GM19193 (cell line): ENCODE results near the gene FAM234B.

Source experiments
- POLR2A ChIP-seq: IDR thresholded peaks from 4 replicates; pipeline ENCODE4 v1.6.1; 2011; ENCODE audit not compliant: insufficient read depth, insufficient read length; ENCODE audit errors: extremely low read depth

Gene FAM234B

DNA sequence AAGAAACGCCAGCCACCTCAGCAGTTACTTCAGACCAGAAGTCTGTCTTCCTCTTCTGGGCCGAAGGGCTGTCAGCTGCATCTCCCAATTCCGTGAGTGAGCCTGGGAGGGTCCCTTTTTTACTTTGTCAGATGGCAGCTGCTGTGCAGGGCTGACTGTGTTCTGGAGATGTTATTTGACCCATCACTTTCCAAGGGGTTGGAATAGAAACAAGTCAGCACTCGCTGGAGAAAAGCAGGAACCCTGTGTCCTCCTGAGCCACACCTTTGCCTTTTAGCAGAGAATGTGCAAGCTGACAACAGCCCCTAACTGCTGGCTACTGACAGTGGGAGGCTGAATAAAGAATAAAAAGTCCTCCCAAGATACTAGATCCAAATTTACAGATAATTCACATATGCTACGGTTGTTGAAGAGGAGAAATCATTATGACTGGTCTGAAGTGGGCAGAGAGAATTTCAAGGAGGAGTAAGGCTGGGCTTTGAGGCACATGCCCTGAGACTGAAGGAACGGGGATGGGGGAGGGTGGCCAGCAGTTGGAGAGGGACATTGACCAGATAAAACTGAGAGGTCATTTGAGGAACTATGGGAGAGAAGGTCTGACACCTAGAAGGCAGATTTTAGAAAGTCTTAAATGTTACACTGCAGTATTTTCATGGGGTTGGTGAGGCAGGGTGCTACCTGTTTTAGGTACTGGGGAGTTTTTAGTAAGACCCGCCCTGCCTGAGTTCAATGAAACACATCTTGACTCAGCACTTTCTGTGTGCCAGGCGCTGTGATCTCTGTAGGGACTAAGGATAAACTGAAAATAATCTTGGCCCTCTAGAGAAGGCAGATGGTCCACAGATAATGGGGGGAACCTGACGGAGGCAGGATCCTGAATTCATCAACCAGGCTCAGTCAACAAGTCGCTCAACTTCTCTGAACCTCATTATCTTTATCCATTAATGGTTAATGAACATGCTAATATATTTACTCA lies 27.4 kb downstream of the FAM234B start:
- no peak for TF ChIP-seq POLR2A

DNA sequence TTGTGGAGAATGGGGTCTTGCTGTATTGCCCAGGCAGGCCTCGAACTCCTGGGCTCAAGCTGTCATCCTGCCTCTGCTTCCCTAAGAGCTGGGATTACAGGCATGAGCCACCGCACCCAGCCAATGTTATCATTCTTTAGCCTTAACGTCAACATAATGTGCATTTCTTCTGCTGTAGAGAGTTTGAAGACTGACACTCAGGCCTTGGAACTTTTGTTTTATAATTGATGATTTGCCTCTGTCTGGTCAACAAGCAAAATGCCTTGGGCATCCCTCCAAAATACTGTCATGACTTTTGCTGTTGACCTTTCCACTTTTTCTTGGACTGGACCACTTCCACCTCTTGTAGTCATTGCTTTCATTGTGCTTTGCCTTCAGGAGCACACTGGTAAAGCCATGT lies 29.0 kb downstream of the FAM234B start:
- no peak for TF ChIP-seq POLR2A

DNA sequence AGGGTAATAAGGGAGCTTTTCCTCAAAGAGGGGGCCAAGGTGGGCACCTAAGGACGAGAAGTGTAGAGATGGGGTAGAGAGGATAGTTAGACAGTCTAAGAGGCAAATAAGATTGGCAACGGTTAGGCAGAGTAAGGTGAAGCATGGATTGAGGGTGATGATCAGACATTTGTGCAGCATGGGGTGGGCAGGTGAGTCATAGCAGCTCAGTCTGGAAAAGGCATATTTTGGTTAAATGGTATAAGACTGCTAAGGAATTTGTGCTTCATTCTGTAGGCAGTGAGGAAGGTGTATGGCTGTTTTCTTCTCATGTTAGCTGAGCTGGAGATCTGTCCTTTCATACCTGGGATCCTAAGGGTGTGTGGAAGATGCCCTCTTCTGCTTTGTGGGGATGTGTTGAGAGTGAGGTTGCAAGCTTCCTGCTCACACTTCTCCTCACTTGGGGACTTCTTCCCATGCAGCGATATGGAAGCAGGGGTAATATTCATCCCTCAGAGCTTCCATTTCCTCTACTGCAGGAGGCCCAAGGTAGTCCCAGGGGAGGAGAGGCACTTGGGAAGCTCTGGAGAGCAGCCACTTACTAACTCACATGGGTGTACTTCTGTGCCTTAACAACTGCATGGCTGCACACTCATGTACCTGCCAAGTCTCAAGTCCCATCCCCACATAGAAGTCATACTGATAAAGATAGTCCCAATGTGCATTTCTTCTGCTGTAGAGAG lies 30.4 kb downstream of the FAM234B start:
- no peak for TF ChIP-seq POLR2A

DNA sequence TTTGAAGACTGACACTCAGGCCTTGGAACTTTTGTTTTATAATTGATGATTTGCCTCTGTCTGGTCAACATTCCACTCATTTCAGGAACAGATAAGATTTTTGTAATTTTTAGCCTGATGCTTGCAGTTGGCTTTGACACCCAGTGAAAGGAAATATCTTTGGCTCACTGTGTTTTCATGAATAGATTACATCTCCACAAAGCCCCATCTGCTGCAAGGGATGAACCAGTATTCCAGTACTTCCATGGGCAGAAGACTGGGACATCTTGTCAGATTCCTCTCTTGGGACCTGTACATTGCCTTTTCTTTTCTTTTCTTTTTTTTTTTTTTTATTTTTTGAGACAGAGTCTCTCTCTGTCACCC lies 30.9 kb downstream of the FAM234B start:
- no peak for TF ChIP-seq POLR2A

DNA sequence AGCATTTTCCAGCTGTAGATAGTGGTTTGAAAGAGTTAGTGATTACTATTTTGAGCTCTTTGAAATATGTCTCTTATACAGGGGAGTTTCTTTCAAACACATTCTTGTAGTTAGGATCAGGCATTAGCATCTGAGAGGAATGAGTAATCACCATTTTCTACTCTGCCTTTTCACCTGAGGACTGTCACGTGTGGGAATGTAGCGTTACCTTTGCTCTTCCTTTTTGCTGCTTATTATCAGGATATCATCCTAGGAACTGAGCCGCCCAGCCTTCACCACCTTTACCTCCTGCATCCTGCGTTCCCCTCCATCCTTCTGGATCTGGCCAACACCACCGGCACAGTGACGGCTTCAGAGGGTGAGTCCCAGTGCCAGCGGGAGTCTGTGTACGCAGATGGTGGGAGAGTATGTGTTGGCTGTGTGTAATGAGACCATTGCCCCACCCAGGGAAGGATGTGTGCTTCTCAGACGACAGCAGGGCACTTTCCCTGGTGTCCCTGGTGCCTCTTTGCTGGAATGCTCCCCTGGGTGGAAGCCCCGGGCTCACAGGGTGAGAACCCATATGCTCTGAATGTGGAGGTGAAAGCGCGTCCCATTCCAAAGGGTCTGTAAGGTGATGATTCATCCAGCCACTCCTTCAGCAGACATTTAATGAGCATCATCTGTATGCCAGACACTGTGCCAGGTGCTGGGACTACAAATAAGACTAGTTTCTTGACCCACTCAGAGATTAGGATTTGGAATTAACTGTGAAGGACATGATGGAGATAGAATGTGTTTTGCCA lies 31.8 kb downstream of the FAM234B start:
- TF ChIP-seq POLR2A = no peak

DNA sequence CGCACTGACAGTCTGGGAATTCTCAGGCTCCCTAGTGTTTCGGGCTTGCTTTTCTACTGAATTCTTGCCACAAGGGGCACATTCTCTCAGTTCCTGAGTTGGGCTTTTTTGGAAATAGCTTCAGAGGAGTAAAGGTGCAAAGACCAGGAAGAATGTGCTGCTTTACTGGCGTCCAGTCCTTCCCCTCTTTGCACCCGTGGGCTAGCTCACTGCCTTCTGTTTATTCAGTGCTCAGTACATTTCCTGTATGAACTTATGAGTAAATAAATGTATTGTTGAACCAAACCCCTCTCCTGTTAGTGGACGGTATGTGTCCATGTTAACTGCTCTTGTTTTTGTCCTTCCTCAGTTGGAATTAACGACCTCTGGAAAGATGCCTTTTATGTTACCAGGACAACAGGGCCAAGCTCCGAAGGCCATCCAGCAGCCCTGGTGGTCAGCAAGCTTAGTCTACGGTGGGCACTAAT lies 35.3 kb downstream of the FAM234B start:
- TF ChIP-seq POLR2A = no peak

DNA sequence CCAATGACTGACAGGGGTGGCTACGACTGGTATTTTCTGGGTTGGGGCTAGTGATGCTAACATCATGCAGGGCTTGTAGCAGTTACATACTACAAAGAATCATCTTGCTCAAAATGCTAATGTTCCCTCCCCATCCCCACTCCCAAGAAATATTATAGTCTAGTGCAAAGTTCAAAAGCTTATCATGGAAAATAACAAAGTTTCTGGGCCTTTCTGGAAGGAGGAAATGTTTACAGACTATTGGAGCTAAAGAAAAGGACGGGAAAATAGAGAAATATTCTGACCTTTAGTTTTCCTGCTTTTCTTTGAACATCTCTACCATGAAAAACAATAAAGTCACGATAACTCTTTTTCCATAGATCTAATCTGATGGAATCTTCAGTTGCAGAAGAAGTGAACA lies 36.1 kb downstream of the FAM234B start:
- TF ChIP-seq POLR2A = no peak

DNA sequence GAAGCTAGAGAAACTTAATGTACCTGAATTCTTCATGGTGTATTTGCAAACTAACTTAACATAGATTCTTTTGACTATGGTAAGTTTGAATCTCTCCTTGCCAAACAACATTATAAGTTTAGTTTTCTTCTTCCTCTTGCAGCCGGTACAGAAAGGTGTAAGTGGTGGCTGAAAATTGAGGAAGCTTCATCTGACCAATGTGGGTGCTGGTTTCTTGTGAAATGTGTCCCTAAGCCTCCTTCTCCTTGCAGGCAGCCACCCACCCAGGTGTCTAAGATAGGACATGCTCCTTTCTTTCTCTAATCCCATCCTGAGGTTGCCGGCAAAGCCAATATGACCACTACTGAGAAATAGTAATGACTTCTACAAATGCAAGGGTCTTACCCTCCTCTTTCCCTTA lies 38.7 kb downstream of the FAM234B start:
- TF ChIP-seq POLR2A = no peak

DNA sequence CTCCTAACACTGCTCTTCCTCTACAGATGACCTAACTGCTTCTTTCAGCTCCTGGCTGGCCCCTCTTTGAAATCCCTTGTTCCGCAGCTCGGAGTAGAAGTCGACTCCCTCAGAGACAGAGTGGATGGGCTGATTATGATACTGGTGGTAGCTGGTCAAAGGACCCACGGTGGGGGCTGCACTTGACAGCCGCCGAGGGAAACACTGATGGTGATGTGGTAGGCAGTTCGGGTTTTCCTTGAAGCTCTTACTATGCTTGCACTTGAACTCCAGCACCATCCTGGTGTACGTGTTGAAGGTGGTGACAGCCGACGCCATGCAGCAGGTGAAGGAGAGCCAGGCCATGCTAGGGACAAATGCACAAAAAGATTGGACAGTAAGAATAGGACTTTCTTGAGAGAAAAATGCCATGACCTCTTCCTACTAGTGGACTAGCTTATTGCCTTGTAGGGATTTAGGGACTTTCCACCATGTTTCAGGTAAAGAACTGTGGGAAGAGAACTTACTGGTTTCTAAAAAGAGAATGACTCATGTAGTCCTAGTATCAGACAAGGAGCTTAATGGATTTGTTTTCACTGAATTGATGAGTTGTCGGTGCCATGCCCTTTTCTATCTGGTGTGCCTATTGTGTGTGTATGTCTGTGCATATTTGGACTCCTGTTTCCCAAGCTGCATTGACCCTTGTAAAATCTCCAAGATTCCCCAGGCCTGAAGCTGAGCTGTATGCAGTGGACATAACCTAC lies 40.9 kb downstream of the FAM234B start:
- no peak for TF ChIP-seq POLR2A

DNA sequence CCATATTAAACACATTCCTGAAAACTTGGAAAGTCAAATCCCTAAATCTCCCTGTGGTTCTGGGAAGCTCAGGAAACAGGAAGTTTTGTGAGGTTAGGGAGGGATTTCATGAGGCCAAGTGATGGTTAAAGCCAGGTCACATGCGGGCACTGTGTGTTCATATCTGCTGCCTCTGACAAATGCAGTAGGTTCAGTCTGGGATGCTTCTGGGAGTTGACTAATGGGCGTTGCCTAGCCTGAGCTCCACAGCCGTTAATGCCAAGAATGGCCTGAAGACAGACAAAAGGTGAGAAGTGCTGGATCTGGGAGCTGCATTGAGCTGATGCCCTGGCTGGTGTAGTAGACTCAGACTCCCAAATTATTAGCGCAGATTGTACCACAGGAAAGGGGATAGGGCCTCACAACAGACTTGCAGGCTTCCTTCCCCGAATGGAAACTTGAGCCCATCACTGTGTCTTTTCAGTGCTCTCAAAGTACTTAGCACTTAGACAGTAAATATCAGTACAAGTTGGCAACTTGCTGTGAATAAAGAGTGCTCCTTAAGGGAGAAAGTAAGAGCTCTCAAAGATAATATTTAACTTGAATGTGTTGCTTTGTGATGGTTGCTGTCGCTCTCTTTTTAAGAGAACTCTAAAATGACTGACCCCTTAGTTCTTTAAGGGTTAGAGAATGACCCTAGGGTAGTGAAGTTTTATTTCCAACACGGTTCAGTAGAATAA lies 41.9 kb downstream of the FAM234B start:
- no peak for TF ChIP-seq POLR2A

DNA sequence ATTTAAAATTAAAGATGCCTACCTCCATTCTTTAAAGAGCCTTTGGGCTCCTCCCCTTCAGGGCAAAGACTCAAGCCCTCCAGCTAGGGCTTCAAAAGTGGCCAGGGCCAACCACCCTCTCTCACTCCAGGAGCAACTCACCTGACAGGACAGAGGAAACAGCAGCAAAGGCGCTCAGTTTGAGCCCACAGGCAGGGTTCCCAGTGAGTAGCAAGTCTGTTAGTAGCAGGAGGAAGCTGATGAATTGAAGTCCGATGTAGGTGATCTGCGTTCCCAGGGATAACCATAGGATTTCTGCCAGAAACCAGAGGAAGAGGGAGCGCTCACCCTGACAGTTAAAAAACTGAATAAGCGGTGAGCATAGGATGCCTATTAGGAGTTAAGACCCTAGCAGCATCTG lies 43.6 kb downstream of the FAM234B start:
- TF ChIP-seq POLR2A = no peak

DNA sequence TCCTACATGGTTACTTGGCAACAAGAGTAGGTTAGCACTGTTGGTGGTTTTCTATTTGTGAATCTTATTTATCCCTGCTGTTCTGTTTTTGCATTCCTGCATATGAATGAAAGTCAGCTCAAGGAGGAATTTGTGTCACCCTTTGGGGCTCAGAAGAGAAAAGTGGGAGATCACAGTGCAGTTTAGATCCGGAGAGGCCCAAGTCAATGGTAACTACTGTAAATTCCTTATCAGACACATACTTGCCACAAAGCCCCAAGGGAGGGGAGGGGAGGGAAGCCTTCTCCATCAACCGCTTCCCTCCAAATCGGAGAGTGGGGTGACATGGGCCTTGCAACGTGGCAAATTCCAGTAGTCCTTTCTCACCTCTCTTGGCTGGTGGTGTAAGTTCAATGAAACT lies 44.3 kb downstream of the FAM234B start:
- no peak for TF ChIP-seq POLR2A

DNA sequence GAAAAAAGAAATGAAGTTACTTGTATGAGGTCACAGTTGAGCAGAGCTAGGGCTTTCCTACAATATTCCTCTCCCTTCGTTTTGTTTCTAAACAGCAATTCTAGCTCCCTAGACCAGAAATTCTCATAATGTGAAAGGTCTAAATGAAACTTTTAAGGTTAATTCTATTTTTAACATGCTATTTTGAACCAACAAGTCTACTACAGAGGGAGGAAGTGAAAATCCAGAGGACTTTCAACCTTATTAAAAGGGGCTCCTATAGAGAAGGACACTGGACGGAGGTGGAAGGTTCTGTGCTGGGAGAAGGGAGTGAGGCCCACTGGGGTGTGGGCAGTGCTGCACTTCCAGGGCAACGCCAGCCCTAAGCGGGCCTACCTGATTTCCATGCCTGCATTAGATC lies 45.9 kb downstream of the FAM234B start:
- no peak for TF ChIP-seq POLR2A

DNA sequence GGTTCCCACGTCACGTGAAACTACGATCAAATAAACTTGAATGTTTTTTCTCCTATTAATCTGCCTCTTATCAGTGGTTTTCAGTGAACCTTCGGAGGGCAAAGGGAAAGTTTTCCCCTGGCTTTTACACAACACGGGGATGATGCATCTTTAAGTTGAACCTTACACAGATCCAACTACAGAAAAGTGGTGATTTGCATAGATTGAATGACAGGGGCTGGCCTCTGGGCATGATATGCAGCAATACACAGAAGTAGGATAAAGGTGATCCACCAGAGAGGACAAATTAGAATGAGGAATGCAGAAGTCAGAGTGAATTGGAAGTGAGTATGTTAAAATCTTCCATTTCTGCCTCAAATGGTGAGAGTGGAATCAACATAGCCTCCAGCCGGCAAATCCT lies 47.7 kb downstream of the FAM234B start:
- no peak for TF ChIP-seq POLR2A
